RWPE2 (cell line): ENCODE data around the gene TOMM5.

Source experiments
- ATAC-seq: fragments of 200-7000 bp; cut with Tn5 transposase; 3 replicates; pipeline ENCODE4 v1.9.1; 2021; ENCODE audit warnings: low read depth
- DNase-seq: peaks from one replicate; pipeline ENCODE4 v3.0.0-alpha.2; 2020; ENCODE audit warnings: low spot score
- H3K27ac ChIP-seq: fragments of 450-650 bp; 2 replicates; pipeline ENCODE4 v1.5.1; 2017; ENCODE audit warnings: mild to moderate bottlenecking; ENCODE audit not compliant: poor library complexity, severe bottlenecking
- H3K27me3 ChIP-seq: fragments of 250-450 bp; sonication (Bioruptor Pico); 2 replicates; pipeline ENCODE4 v1.5.1; 2021; ENCODE audit warnings: mild to moderate bottlenecking, moderate library complexity; ENCODE audit not compliant: insufficient read depth, poor library complexity, severe bottlenecking
- H3K36me3 ChIP-seq: fragments of 250-450 bp; sonication (Bioruptor Pico); 2 replicates; pipeline ENCODE4 v1.5.1; 2020; ENCODE audit warnings: low read depth, mild to moderate bottlenecking, moderate library complexity
- H3K4me1 ChIP-seq: fragments of 250-450 bp; sonication (Bioruptor Pico); 2 replicates; pipeline ENCODE4 v1.5.1; 2021; ENCODE audit warnings: mild to moderate bottlenecking, moderate library complexity; ENCODE audit not compliant: insufficient read depth, poor library complexity, severe bottlenecking
- H3K4me3 ChIP-seq: fragments of 250-450 bp; sonication (Bioruptor Pico); 2 replicates; pipeline ENCODE4 v1.5.1; 2021; ENCODE audit warnings: mild to moderate bottlenecking, moderate library complexity; ENCODE audit not compliant: severe bottlenecking
- H3K9me3 ChIP-seq: fragments of 250-450 bp; sonication (Bioruptor Pico); 2 replicates; pipeline ENCODE4 v1.5.1; 2021; ENCODE audit warnings: mild to moderate bottlenecking, moderate library complexity; ENCODE audit not compliant: severe bottlenecking
- TF ChIP-seq, protein P1 (sequence below): fragments of 450-650 bp; IDR thresholded peaks from one replicate; pipeline ENCODE4 v1.5.1; 2017; ENCODE audit warnings: mild to moderate bottlenecking, moderate library complexity; ENCODE audit not compliant: poor library complexity, severe bottlenecking

The TOMM5 gene

DNA sequence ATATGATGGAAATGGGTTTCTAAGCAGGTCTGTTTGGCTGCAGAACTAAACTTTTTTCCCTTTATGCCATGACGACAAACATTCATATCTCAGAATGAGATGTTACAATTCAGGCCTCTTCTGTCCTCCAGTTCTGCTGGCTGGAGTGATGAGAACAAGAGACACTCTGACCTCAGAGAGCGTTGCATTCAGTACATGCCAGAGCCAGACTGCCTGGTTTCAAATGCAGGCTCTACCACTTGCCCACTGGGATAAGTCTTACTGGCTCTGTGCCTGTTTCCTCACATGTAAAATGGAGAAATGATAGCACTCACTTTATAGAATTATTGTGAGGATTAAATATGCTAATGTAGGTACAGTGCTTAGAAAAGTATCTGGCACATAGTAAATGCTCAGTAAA lies 24.8 kb upstream of the TOMM5 start:
- H3K27ac ChIP-seq = no peak overlapping the region
- ATAC-seq = no peak
- TF ChIP-seq, protein P1, sequence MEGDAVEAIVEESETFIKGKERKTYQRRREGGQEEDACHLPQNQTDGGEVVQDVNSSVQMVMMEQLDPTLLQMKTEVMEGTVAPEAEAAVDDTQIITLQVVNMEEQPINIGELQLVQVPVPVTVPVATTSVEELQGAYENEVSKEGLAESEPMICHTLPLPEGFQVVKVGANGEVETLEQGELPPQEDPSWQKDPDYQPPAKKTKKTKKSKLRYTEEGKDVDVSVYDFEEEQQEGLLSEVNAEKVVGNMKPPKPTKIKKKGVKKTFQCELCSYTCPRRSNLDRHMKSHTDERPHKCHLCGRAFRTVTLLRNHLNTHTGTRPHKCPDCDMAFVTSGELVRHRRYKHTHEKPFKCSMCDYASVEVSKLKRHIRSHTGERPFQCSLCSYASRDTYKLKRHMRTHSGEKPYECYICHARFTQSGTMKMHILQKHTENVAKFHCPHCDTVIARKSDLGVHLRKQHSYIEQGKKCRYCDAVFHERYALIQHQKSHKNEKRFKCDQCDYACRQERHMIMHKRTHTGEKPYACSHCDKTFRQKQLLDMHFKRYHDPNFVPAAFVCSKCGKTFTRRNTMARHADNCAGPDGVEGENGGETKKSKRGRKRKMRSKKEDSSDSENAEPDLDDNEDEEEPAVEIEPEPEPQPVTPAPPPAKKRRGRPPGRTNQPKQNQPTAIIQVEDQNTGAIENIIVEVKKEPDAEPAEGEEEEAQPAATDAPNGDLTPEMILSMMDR = no peak

DNA sequence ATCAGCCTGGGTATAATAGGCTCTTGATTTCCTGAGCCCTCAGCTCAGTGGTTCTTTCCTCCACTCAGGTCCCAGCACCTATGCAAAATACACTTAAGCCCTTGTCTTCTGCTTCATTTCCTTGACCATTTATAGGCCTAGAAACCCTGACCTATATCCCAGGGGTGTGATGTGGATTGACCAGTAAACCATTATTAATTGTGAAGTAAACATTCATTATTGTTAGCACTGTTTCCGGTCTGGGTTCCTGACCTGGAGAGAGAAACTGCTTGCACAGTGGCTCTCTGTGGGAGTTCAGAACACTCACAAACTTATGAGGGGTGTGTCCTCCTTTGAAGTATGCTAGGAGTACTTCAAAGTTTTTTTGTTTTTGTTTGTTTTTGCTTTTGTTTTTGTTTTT lies 19.6 kb upstream of the TOMM5 start:
- no peaks in the 10 kb centered on the region for H3K9me3 ChIP-seq
- no peak overlapping the region for H3K4me3 ChIP-seq
- H3K36me3 ChIP-seq = no peaks in the 10 kb centered on the region
- H3K27ac ChIP-seq = no peak overlapping the region
- DNase-seq (no peak), ATAC-seq (no peak)
- TF ChIP-seq, protein P1 = no peak
- no peaks in the 10 kb centered on the region for H3K4me1 ChIP-seq
- no peaks in the 10 kb centered on the region for H3K27me3 ChIP-seq

More for the DNA sequence above, 24.8 kb upstream of the TOMM5 start:
- Histone ChIP-seq H3K27me3 (no peaks in the 10 kb centered on the region), H3K9me3 (no peaks in the 10 kb centered on the region), H3K36me3 (no peaks in the 10 kb centered on the region), H3K4me1 (no peaks in the 10 kb centered on the region), H3K4me3 (no peak overlapping the region)
- DNase-seq = no peak

DNA sequence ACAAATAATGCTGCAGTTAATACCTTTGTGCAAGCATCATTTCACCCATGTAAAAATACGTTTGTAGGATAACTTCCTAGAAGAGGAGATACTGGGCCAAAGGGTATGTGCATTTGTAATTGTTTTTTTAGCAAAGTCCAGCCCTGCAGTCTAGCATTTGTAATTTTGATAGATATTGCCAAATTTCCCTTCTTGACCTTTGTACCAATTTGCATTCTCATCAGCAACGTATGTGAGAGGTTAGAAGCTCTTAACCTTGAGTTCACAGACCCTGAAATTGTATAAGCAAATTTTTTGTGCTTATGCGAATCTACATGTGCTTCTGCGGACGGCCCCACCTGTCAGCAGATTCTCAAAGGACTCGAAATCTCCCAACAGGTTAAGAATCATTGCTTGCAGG lies 18.6 kb upstream of the TOMM5 start:
- no peak overlapping the region for H3K27ac ChIP-seq
- no peak overlapping the region for H3K4me3 ChIP-seq
- no peaks in the 10 kb centered on the region for H3K9me3 ChIP-seq
- ATAC-seq = no peak
- no peaks in the 10 kb centered on the region for H3K4me1 ChIP-seq
- H3K36me3 ChIP-seq = no peaks in the 10 kb centered on the region
- no peaks in the 10 kb centered on the region for H3K27me3 ChIP-seq
- TF ChIP-seq, protein P1 = no peak
- no peak for DNase-seq

DNA sequence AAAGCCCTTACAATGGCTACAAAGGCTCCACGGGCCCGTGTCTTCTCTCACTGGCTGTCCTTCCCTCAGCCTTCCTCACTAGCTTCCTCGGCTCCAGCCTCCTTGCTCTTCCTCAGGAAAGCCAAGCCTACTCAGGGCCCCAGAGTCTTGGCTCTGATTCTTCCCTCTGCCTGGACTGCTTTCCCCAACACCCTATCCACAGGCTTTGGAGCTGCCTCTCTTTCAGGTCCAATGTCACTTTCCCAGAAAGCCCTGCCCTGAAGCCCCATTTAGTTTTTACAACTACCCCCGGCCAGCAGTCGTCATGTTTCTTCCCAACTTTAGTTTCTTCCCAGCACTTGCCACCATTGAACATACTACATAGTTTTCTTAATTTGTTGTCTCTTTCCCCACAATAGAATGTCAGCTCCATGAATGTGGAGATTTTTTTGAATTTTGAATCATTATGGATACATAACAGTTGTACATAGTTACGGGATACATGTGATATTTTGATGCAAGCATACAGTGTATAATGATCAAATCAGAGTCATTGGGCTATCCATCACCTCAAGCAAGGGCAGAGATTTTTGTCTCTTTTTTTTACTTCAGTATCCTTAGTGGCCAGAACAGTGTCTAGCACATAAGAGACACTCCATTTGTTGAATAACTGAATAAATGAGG lies 17.5 kb upstream of the TOMM5 start:
- Histone ChIP-seq H3K4me3 (no peak overlapping the region), H3K27ac (no peak overlapping the region), H3K9me3 (no peaks in the 10 kb centered on the region), H3K4me1 (no peaks in the 10 kb centered on the region), H3K36me3 (no peaks in the 10 kb centered on the region), H3K27me3 (no peaks in the 10 kb centered on the region)
- ATAC-seq (no peak), DNase-seq (no peak)
- TF ChIP-seq, protein P1 = no peak

DNA sequence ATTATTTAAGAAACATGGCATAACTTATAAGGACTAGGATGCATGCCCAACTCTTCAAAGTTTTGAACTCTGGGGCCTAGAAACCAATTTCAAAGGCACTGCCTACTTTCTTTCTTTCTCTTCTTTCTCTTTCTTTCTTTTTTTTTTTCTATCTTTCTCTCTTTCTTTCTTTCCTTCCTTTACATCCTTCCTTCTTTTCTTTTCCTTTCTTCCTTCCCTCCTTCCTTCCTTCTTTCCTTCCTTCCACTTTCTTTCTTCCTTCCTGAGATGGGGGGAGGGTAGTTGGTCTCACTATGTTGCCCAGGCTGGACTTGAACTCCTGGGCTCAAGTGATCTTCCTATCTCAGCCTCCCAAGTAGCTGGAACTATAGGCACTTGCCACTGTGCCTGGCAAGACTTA lies 15.9 kb upstream of the TOMM5 start:
- TF ChIP-seq, protein P1 = no peak
- no peaks in the 10 kb centered on the region for H3K9me3 ChIP-seq
- no peak overlapping the region for H3K4me3 ChIP-seq
- no peaks in the 10 kb centered on the region for H3K27me3 ChIP-seq
- no peak for ATAC-seq
- H3K27ac ChIP-seq = no peak overlapping the region
- H3K36me3 ChIP-seq = no peaks in the 10 kb centered on the region
- DNase-seq = no peak
- H3K4me1 ChIP-seq = peaks cover under 1% of the 10 kb centered on the region
